ENCODE results near the gene USP9Y.
A peak's percentile ranks its signal among the peaks of the same experiment; 100 is the strongest.

Gene USP9Y

DNA sequence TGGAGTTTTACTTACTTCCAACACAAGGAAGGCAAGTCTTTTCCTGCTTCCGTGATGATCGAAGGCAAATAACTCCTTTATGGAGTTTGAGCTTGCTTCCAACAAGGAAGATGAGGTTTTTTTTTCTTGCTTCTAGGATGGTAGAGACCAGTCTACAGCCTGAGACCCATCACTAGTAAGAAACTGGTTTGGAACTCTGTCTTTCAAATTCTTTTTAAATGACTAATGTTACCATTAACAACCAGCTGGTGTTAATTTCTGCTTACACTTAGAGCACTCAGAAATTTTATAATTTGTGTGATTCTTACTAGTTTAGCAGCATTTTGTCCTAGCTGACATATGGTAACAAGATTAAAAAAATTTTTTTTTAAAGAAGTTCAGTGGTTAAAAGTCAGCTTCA, 19.5 kb upstream of the USP9Y start:
- TF ChIP-seq, protein P1, sequence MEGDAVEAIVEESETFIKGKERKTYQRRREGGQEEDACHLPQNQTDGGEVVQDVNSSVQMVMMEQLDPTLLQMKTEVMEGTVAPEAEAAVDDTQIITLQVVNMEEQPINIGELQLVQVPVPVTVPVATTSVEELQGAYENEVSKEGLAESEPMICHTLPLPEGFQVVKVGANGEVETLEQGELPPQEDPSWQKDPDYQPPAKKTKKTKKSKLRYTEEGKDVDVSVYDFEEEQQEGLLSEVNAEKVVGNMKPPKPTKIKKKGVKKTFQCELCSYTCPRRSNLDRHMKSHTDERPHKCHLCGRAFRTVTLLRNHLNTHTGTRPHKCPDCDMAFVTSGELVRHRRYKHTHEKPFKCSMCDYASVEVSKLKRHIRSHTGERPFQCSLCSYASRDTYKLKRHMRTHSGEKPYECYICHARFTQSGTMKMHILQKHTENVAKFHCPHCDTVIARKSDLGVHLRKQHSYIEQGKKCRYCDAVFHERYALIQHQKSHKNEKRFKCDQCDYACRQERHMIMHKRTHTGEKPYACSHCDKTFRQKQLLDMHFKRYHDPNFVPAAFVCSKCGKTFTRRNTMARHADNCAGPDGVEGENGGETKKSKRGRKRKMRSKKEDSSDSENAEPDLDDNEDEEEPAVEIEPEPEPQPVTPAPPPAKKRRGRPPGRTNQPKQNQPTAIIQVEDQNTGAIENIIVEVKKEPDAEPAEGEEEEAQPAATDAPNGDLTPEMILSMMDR (IDR thresholded peaks at IDR 0.05; ENCODE audit: low read depth, low read length), result no peak
- no peak overlapping the region for H3K4me3 ChIP-seq (replicated peaks in 1 of 2; ENCODE audit: low read depth in 2 of 2, low read length in 2 of 2)
- peak; percentile 13 to 16 for DNase-seq (ENCODE audit: low read depth in 2 of 2)

GRCh38 chrY:12688337-12688736, 12.7 kb upstream of the USP9Y start:
- TF ChIP-seq, protein P1 (IDR thresholded peaks at IDR 0.05; ENCODE audit: low read depth, low read length), result no peak
- no peak for DNase-seq (ENCODE audit: low read depth in 2 of 2)
- H3K4me3 ChIP-seq (replicated peaks in 1 of 2; ENCODE audit: low read depth in 2 of 2, low read length in 2 of 2), result no peak overlapping the region

GRCh38 chrY:12700087-12700486, 944 bp upstream of the USP9Y start:
- TF ChIP-seq, protein P1 (IDR thresholded peaks at IDR 0.05; ENCODE audit: low read depth, low read length), result no peak
- no peak for DNase-seq (ENCODE audit: low read depth in 2 of 2)
- H3K4me3 ChIP-seq (replicated peaks in 1 of 2; ENCODE audit: low read depth in 2 of 2, low read length in 2 of 2), result no peak overlapping the region

DNA sequence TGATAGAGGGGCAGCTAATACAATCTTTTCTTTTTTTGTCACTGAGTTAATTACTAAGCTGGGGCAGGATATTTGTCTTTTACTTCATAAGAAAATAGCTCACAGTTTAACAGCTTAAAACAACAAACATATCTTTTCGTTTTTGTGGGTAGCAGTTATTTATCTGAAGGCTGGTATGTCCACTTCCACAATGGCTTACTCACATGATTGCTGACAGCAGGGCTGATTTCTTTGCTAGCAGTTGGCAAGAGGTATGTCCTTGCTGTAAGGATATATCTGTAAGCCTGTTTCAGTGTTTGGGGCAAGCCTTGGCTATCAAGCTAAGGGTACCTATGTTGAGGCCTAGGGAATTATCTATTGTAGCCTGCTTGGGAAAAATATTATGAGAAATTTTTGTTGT, 1.1 kb downstream of the USP9Y start:
- TF ChIP-seq, protein P1 (IDR thresholded peaks at IDR 0.05; ENCODE audit: low read depth, low read length), result no peak
- no peak overlapping the region for H3K4me3 ChIP-seq (replicated peaks in 1 of 2; ENCODE audit: low read depth in 2 of 2, low read length in 2 of 2)
- DNase-seq (ENCODE audit: low read depth in 2 of 2), result peak; percentile 59 to 74

- no peak overlapping the region for H3K4me3 ChIP-seq (replicated peaks in 1 of 2; ENCODE audit: low read depth in 2 of 2, low read length in 2 of 2)
- TF ChIP-seq, protein P1 (IDR thresholded peaks at IDR 0.05; ENCODE audit: low read depth, low read length), result no peak
- peak; percentile 27 to 48 for DNase-seq (ENCODE audit: low read depth in 2 of 2)
These were observed 9.4 kb downstream of the USP9Y start for GRCh38 chrY:12710460-12710859.

- no peak overlapping the region for H3K4me3 ChIP-seq (replicated peaks in 1 of 2; ENCODE audit: low read depth in 2 of 2, low read length in 2 of 2)
- peak in 1 of 2 donors; percentile 41 for DNase-seq (ENCODE audit: low read depth in 2 of 2)
- TF ChIP-seq, protein P1 (IDR thresholded peaks at IDR 0.05; ENCODE audit: low read depth, low read length), result no peak
These were observed 14.3 kb downstream of the USP9Y start for GRCh38 chrY:12715376-12715775.

GRCh38 chrY:12729746-12730145, 28.7 kb downstream of the USP9Y start:
- no peak for DNase-seq (ENCODE audit: low read depth in 2 of 2)
- TF ChIP-seq, protein P1 (IDR thresholded peaks at IDR 0.05; ENCODE audit: low read depth, low read length), result no peak
- H3K4me3 ChIP-seq (replicated peaks in 1 of 2; ENCODE audit: low read depth in 2 of 2, low read length in 2 of 2), result no peak overlapping the region
